Measurements from ENCODE around the gene KAZN. TPM values are rescaled to one million over a fixed set of nuclear protein-coding genes. Genes with fewer than 3 reads are reported as not detected.

The KAZN gene
- total RNA-seq, 1 donor from 2014 or later, result 9.4 TPM

DNA sequence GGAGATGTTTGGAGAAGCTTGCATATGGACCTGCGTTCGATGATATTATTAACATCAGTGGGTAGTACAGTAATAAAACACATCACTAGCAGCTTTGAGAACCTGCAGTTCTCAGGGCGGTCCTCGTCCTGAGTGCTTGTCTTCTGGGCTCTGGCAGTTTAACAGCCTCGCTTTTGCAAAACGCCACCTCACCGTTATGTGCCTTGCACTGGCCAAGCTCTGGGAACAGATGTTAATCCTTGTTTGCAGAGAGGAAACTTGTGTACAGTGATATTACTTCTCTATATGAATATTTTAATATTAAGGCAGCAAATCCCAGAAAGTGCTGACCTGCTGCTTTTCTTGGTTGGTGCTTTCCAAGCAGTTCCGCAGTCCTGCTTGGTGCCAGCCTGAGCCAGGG, 387.7 kb downstream of the KAZN start:
- no peaks in the 10 kb centered on the region for H3K9me3 ChIP-seq (ENCODE audit: insufficient read depth, low read depth, low read length)
- no peak overlapping the region for H3K4me3 Mint-ChIP-seq (ENCODE audit: unreplicated experiment)
- H4K20me1 ChIP-seq (ENCODE audit: insufficient read depth, low read length), result peaks cover 8% of the 10 kb centered on the region
- H3K79me2 ChIP-seq (ENCODE audit: insufficient read depth, low read length), result no peaks in the 10 kb centered on the region
- no peak overlapping the region for H3K4me2 ChIP-seq (ENCODE audit: low read length)
- H3K36me3 ChIP-seq (ENCODE audit: insufficient read depth, low read length), result no peaks in the 10 kb centered on the region
- H3K27me3 ChIP-seq (ENCODE audit: insufficient read depth, low read length), result no peaks in the 10 kb centered on the region
- H3K36me3 Mint-ChIP-seq (ENCODE audit: low read depth, unreplicated experiment), result peaks cover 6% of the 10 kb centered on the region
- no peak overlapping the region for H2AFZ ChIP-seq (ENCODE audit: low read depth, low read length)
- H3K9ac ChIP-seq (ENCODE audit: low read length), result no peak overlapping the region
- peaks cover 8% of the 10 kb centered on the region for H3K27me3 Mint-ChIP-seq (ENCODE audit: low read depth, unreplicated experiment)
- DNase-seq (ENCODE audit: low read depth) (no peak), FAIRE-seq (no peak)
- no peak overlapping the region for H3K27ac Mint-ChIP-seq (ENCODE audit: unreplicated experiment)
- H3K9me3 Mint-ChIP-seq (ENCODE audit: unreplicated experiment), result no peaks in the 10 kb centered on the region
- H3K4me3 ChIP-seq (ENCODE audit: insufficient read depth, low read depth, low read length), result no peak overlapping the region
- peaks cover under 1% of the 10 kb centered on the region for H3K4me1 Mint-ChIP-seq (ENCODE audit: low read depth, unreplicated experiment)
- H3K27ac ChIP-seq (ENCODE audit: low read depth, low read length), result no peak overlapping the region
- H3K4me1 ChIP-seq (ENCODE audit: insufficient read depth, low read length), result peaks cover 1% of the 10 kb centered on the region
- TF ChIP-seq EZH2 (IDR thresholded peaks at IDR 0.05; ENCODE audit: insufficient read depth, low read length), result no peak
- TF ChIP-seq, protein P1, sequence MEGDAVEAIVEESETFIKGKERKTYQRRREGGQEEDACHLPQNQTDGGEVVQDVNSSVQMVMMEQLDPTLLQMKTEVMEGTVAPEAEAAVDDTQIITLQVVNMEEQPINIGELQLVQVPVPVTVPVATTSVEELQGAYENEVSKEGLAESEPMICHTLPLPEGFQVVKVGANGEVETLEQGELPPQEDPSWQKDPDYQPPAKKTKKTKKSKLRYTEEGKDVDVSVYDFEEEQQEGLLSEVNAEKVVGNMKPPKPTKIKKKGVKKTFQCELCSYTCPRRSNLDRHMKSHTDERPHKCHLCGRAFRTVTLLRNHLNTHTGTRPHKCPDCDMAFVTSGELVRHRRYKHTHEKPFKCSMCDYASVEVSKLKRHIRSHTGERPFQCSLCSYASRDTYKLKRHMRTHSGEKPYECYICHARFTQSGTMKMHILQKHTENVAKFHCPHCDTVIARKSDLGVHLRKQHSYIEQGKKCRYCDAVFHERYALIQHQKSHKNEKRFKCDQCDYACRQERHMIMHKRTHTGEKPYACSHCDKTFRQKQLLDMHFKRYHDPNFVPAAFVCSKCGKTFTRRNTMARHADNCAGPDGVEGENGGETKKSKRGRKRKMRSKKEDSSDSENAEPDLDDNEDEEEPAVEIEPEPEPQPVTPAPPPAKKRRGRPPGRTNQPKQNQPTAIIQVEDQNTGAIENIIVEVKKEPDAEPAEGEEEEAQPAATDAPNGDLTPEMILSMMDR (IDR thresholded peaks at IDR 0.05; ENCODE audit: insufficient read depth, low read depth, low read length), result no peak

DNA sequence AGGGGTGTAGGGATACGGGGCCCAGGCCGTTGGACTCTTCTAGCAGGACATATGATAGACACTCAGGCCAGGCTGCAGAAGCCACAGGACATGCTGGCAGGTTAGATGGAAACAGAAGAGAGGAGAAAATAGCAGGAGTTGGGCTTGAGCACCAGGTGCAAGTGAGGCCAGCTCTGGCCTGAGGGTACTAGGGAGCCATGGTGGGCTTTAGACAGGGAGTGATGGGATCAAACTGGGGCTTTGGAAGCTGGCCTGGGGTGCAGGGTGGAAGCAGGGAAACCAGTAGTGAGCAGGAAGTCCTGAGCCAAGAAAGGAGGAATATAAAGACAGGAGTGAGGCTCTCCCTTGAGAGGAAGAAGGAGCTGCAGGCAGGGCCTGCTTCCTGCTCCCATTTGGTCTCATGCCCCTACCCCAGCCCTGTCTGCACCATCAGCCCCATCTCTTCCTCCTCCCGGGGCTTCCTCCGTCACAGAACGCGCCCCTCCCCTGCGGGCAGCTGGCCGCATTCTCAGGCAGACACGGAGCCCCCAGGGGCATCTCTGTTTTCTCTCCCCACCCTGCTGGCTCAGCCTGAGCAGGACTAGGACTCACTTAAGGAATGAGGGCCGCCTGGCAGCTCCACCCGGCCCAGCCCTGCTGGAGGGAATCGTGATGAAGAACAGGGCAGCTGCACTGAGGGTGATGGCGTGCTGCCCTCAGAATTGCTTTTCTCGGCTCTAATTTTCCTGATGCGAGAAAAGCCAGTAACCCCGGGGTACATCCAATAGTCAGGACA, 389.5 kb downstream of the KAZN start:
- no peak overlapping the region for H3K4me3 ChIP-seq (ENCODE audit: insufficient read depth, low read depth, low read length)
- TF ChIP-seq, protein P1 (IDR thresholded peaks at IDR 0.05; ENCODE audit: insufficient read depth, low read depth, low read length), result no peak
- TF ChIP-seq EZH2 (IDR thresholded peaks at IDR 0.05; ENCODE audit: insufficient read depth, low read length), result no peak
- H3K9me3 ChIP-seq (ENCODE audit: insufficient read depth, low read depth, low read length), result no peaks in the 10 kb centered on the region
- no peak overlapping the region for H3K9ac ChIP-seq (ENCODE audit: low read length)
- no peak overlapping the region for H3K4me2 ChIP-seq (ENCODE audit: low read length)
- H2AFZ ChIP-seq (ENCODE audit: low read depth, low read length), result no peak overlapping the region
- Mint-ChIP-seq H3K9me3 (ENCODE audit: unreplicated experiment) (no peaks in the 10 kb centered on the region), H3K27me3 (ENCODE audit: low read depth, unreplicated experiment) (peaks cover 13% of the 10 kb centered on the region), H3K4me3 (ENCODE audit: unreplicated experiment) (no peak overlapping the region), H3K4me1 (ENCODE audit: low read depth, unreplicated experiment) (no peaks in the 10 kb centered on the region), H3K36me3 (ENCODE audit: low read depth, unreplicated experiment) (peaks cover 8% of the 10 kb centered on the region), H3K27ac (ENCODE audit: unreplicated experiment) (no peak overlapping the region)
- no peaks in the 10 kb centered on the region for H3K4me1 ChIP-seq (ENCODE audit: insufficient read depth, low read length)
- no peak overlapping the region for H3K27ac ChIP-seq (ENCODE audit: low read depth, low read length)
- H3K36me3 ChIP-seq (ENCODE audit: insufficient read depth, low read length), result no peaks in the 10 kb centered on the region
- FAIRE-seq, result no peak
- DNase-seq (ENCODE audit: low read depth), result no peak
- no peaks in the 10 kb centered on the region for H3K27me3 ChIP-seq (ENCODE audit: insufficient read depth, low read length)
- H4K20me1 ChIP-seq (ENCODE audit: insufficient read depth, low read length), result no peaks in the 10 kb centered on the region
- H3K79me2 ChIP-seq (ENCODE audit: insufficient read depth, low read length), result no peaks in the 10 kb centered on the region

DNA sequence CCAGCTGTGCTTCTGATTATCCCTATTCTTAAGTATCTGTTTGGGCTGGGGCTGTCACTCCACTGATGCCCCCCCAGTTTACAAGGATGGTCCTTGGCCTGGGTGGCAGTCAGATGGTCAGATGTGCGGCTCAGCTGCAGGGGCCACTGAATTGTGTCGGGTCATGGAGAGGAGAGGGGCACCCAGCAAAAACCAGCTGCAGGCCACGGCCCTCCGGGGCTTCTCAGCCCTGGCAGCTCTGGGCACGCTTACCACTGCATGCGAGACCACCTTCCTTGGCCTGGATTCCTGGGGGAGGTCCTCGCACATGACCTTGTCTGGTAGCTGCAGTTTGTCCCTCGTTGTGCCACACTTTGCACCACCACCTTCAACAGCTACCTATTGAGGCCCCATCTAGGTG, 390.2 kb downstream of the KAZN start:
- no peak overlapping the region for H2AFZ ChIP-seq (ENCODE audit: low read depth, low read length)
- H3K9ac ChIP-seq (ENCODE audit: low read length), result no peak overlapping the region
- H3K36me3 ChIP-seq (ENCODE audit: insufficient read depth, low read length), result no peaks in the 10 kb centered on the region
- no peaks in the 10 kb centered on the region for H3K4me1 Mint-ChIP-seq (ENCODE audit: low read depth, unreplicated experiment)
- H3K4me1 ChIP-seq (ENCODE audit: insufficient read depth, low read length), result no peaks in the 10 kb centered on the region
- TF ChIP-seq, protein P1 (IDR thresholded peaks at IDR 0.05; ENCODE audit: insufficient read depth, low read depth, low read length), result no peak
- no peak for TF ChIP-seq EZH2 (IDR thresholded peaks at IDR 0.05; ENCODE audit: insufficient read depth, low read length)
- peaks cover 13% of the 10 kb centered on the region for H3K27me3 Mint-ChIP-seq (ENCODE audit: low read depth, unreplicated experiment)
- no peaks in the 10 kb centered on the region for H3K79me2 ChIP-seq (ENCODE audit: insufficient read depth, low read length)
- H3K9me3 ChIP-seq (ENCODE audit: insufficient read depth, low read depth, low read length), result no peaks in the 10 kb centered on the region
- no peak overlapping the region for H3K27ac ChIP-seq (ENCODE audit: low read depth, low read length)
- peaks cover 8% of the 10 kb centered on the region for H3K36me3 Mint-ChIP-seq (ENCODE audit: low read depth, unreplicated experiment)
- H3K4me2 ChIP-seq (ENCODE audit: low read length), result no peak overlapping the region
- no peak overlapping the region for H3K4me3 Mint-ChIP-seq (ENCODE audit: unreplicated experiment)
- no peak for FAIRE-seq
- DNase-seq (ENCODE audit: low read depth), result no peak
- H3K27me3 ChIP-seq (ENCODE audit: insufficient read depth, low read length), result no peaks in the 10 kb centered on the region
- H3K9me3 Mint-ChIP-seq (ENCODE audit: unreplicated experiment), result no peaks in the 10 kb centered on the region
- no peak overlapping the region for H3K4me3 ChIP-seq (ENCODE audit: insufficient read depth, low read depth, low read length)
- no peaks in the 10 kb centered on the region for H4K20me1 ChIP-seq (ENCODE audit: insufficient read depth, low read length)
- H3K27ac Mint-ChIP-seq (ENCODE audit: unreplicated experiment), result no peak overlapping the region
